Neuron (in vitro differentiated cells): ENCODE results near the gene HYPK.
A peak's percentile ranks its signal among the peaks of the same experiment; 100 is the strongest.
"Not testable (repeated sequence)": the region's sequence is repeated elsewhere in the genome, so short reads cannot be mapped to it uniquely, and the experiment has no call there.

ENCODE experiments used
- H2AFZ ChIP-seq: one replicate; pipeline ENCODE4 v1.6.1; 2013; ENCODE audit warnings: low read depth, mild to moderate bottlenecking, inconsistent platforms, low read length, moderate library complexity
- H3K27me3 ChIP-seq: one replicate; pipeline ENCODE4 v1.6.1; 2013; ENCODE audit warnings: low read length; ENCODE audit not compliant: insufficient read depth
- H3K36me3 ChIP-seq: one replicate; pipeline ENCODE4 v1.6.1; 2013; ENCODE audit warnings: low read length; ENCODE audit not compliant: insufficient read depth
- H3K4me1 ChIP-seq: one replicate; pipeline ENCODE4 v1.6.1; 2013; ENCODE audit warnings: low read length; ENCODE audit not compliant: insufficient read depth
- H3K4me3 ChIP-seq: 2 replicates; pipeline ENCODE4 v1.5.1; 2013; ENCODE audit warnings: mild to moderate bottlenecking, low read length, moderate library complexity
- H3K9me3 ChIP-seq: one replicate; pipeline ENCODE4 v1.6.1; 2013; ENCODE audit warnings: low read length

Gene HYPK

GRCh38 chr15:43779016-43779415 lies 21.4 kb upstream of the HYPK start:
- H2AFZ ChIP-seq = no peak overlapping the region
- H3K4me3 ChIP-seq = no peak overlapping the region
- H3K27me3 ChIP-seq = no peaks in the 10 kb centered on the region
- H3K9me3 ChIP-seq = peaks cover 6% of the 10 kb centered on the region
- H3K36me3 ChIP-seq = no peaks in the 10 kb centered on the region
- H3K4me1 ChIP-seq = no peaks in the 10 kb centered on the region

- Histone ChIP-seq H2AFZ (no peak overlapping the region), H3K9me3 (no peaks in the 10 kb centered on the region), H3K4me1 (peaks cover 16% of the 10 kb centered on the region), H3K36me3 (peaks cover 12% of the 10 kb centered on the region), H3K4me3 (no peak overlapping the region), H3K27me3 (no peaks in the 10 kb centered on the region)
These were observed 11.0 kb upstream of the HYPK start for GRCh38 chr15:43789409-43789808.

- H3K4me3 ChIP-seq = peak within 1 kb of the TSS; percentile 99
These were observed 8.2 kb upstream of the HYPK start, which contains the start of gene SERF2 for GRCh38 chr15:43791993-43792760. Gene SERF2, plus strand, starts transcription at chr15:43792320. Its CDS starts 57 bp downstream, at chr15:43792377.

GRCh38 chr15:43792761-43793476 lies 7.5 kb upstream of the HYPK start:
- Histone ChIP-seq H3K27me3 (no peaks in the 10 kb centered on the region), H3K4me1 (peaks cover 16% of the 10 kb centered on the region), H3K4me3 (peak overlapping the region; percentile 99), H3K9me3 (no peaks in the 10 kb centered on the region), H3K36me3 (peaks cover 36% of the 10 kb centered on the region), H2AFZ (peak overlapping the region; percentile 60)

More at GRCh38 chr15:43791993-43792760, 8.2 kb upstream of the HYPK start, which contains the start of gene SERF2:
- Histone ChIP-seq H2AFZ (peak within 1 kb of the TSS; percentile 60), H3K36me3 (peaks cover 36% of the 10 kb centered on the region), H3K9me3 (no peaks in the 10 kb centered on the region), H3K27me3 (no peaks in the 10 kb centered on the region), H3K4me1 (peaks cover 16% of the 10 kb centered on the region)

- Histone ChIP-seq H3K4me1 (peaks cover 16% of the 10 kb centered on the region), H2AFZ (no peak overlapping the region), H3K27me3 (no peaks in the 10 kb centered on the region), H3K36me3 (peaks cover 36% of the 10 kb centered on the region), H3K9me3 (no peaks in the 10 kb centered on the region), H3K4me3 (peak overlapping the region; percentile 99)
These were observed 6.8 kb upstream of the HYPK start for GRCh38 chr15:43793647-43794046.

- Histone ChIP-seq H3K4me1 (peaks cover 16% of the 10 kb centered on the region), H2AFZ (no peak overlapping the region), H3K4me3 (no peak overlapping the region), H3K27me3 (no peaks in the 10 kb centered on the region), H3K9me3 (no peaks in the 10 kb centered on the region), H3K36me3 (peaks cover 42% of the 10 kb centered on the region)
These were observed 5.9 kb upstream of the HYPK start for GRCh38 chr15:43794269-43795037.

- Histone ChIP-seq H3K9me3 (no peaks in the 10 kb centered on the region), H3K4me3 (no peak overlapping the region), H3K36me3 (peaks cover 46% of the 10 kb centered on the region), H3K4me1 (peaks cover 20% of the 10 kb centered on the region), H2AFZ (no peak overlapping the region), H3K27me3 (no peaks in the 10 kb centered on the region)
These were observed 5.2 kb upstream of the HYPK start for GRCh38 chr15:43795197-43795596.

- Histone ChIP-seq H3K36me3 (peaks cover 46% of the 10 kb centered on the region), H2AFZ (no peak overlapping the region), H3K4me1 (peaks cover 24% of the 10 kb centered on the region), H3K27me3 (no peaks in the 10 kb centered on the region), H3K9me3 (no peaks in the 10 kb centered on the region), H3K4me3 (no peak overlapping the region)
These were observed 4.4 kb upstream of the HYPK start for GRCh38 chr15:43795997-43796396.

- Histone ChIP-seq H3K4me1 (peaks cover 28% of the 10 kb centered on the region), H3K36me3 (peaks cover 51% of the 10 kb centered on the region), H3K9me3 (no peaks in the 10 kb centered on the region)
These were observed 3.8 kb upstream of the HYPK start for GRCh38 chr15:43796566-43796965.

GRCh38 chr15:43799209-43799944 lies 1.0 kb upstream of the HYPK start:
- no peaks in the 10 kb centered on the region for H3K9me3 ChIP-seq

More at GRCh38 chr15:43796566-43796965, 3.8 kb upstream of the HYPK start:
- Histone ChIP-seq H3K27me3 (no peaks in the 10 kb centered on the region), H2AFZ (no peak overlapping the region), H3K4me3 (no peak overlapping the region)

GRCh38 chr15:43799945-43800285 lies 484 bp upstream of the HYPK start, which contains the start of gene SERINC4:
Gene SERINC4, minus strand, starts transcription at chr15:43800220. Its CDS starts 234 bp downstream, at chr15:43799986.
- Histone ChIP-seq H3K27me3 (no peaks in the 10 kb centered on the region), H3K9me3 (no peaks in the 10 kb centered on the region), H3K4me1 (peaks cover 16% of the 10 kb centered on the region), H3K4me3 (peak within 1 kb of the TSS; percentile 93), H2AFZ (peak within 1 kb of the TSS; percentile 18), H3K36me3 (peaks cover 59% of the 10 kb centered on the region)

More at GRCh38 chr15:43799209-43799944, 1.0 kb upstream of the HYPK start:
- Histone ChIP-seq H2AFZ (no peak overlapping the region), H3K4me3 (no peak overlapping the region), H3K27me3 (no peaks in the 10 kb centered on the region), H3K36me3 (peaks cover 58% of the 10 kb centered on the region), H3K4me1 (peaks cover 16% of the 10 kb centered on the region)

GRCh38 chr15:43802676-43803075 lies 2.3 kb downstream of the HYPK start:
- peaks cover 62% of the 10 kb centered on the region for H3K36me3 ChIP-seq
- not testable (repeated sequence) for H3K4me3 ChIP-seq, H3K27me3 ChIP-seq, H2AFZ ChIP-seq, H3K9me3 ChIP-seq
- H3K4me1 ChIP-seq = peaks cover 16% of the 10 kb centered on the region
